ENCODE measurements around the gene SCYL1.

SCYL1 gene

GRCh38 chr11:65492387-65492636, 32.6 kb upstream of the SCYL1 start:
- no peak for DNase-seq
- H2BK5ac ChIP-seq (ENCODE audit: low read length): no peak overlapping the region
- H3K79me1 ChIP-seq (ENCODE audit: low read length): peaks cover 3% of the 10 kb centered on the region
- peak overlapping the region; percentile 5 for H3K9ac ChIP-seq (ENCODE audit: low read length)
- no peak overlapping the region for H3K4me2 ChIP-seq (ENCODE audit: low read length)
- WGBS (ENCODE audit: extremely low coverage, insufficient coverage, low lambda C conversion rate): no CpG with 5 or more reads among the region's 4 CpGs
- no peak overlapping the region for H3K4ac ChIP-seq (ENCODE audit: low read depth, low read length)
- no peak overlapping the region for H2BK120ac ChIP-seq (ENCODE audit: low read depth, low read length)
- H3K36me3 ChIP-seq (ENCODE audit: control insufficient read depth, insufficient read depth, low read length): no peaks in the 10 kb centered on the region
- H3K56ac ChIP-seq (ENCODE audit: low read length): peak overlapping the region; percentile 63
- peak overlapping the region; percentile 35 for H2AK5ac ChIP-seq (ENCODE audit: low read length)
- H4K8ac ChIP-seq (ENCODE audit: low read depth, low read length): no peak overlapping the region
- H3K4me3 ChIP-seq (ENCODE audit: low read length): no peak overlapping the region
- peaks cover 34% of the 10 kb centered on the region for H3K4me1 ChIP-seq (ENCODE audit: control insufficient read depth, low read depth, low read length)
- H3K79me2 ChIP-seq (ENCODE audit: control insufficient read depth, insufficient read depth, low read length): no peaks in the 10 kb centered on the region
- H3K18ac ChIP-seq (ENCODE audit: low read length): peak overlapping the region; percentile 81
- H4K5ac ChIP-seq (ENCODE audit: low read length): no peak overlapping the region
- peak overlapping the region; percentile 20 for H2BK15ac ChIP-seq (replicated peaks; ENCODE audit: low read depth)
- H3K27ac ChIP-seq (ENCODE audit: low read depth, low read length): peak overlapping the region; percentile 37
- no peaks in the 10 kb centered on the region for H3K27me3 ChIP-seq (ENCODE audit: insufficient read depth, low read length, poor library complexity)
- no peak overlapping the region for H3K23ac ChIP-seq (ENCODE audit: low read length)

- Histone ChIP-seq H3K79me2 (ENCODE audit: control insufficient read depth, insufficient read depth, low read length) (no peaks in the 10 kb centered on the region), H3K4me3 (ENCODE audit: low read length) (no peak overlapping the region), H3K23ac (ENCODE audit: low read length) (no peak overlapping the region), H2BK120ac (ENCODE audit: low read depth, low read length) (no peak overlapping the region), H3K27ac (ENCODE audit: low read depth, low read length) (peak overlapping the region; percentile 52), H3K4me2 (ENCODE audit: low read length) (no peak overlapping the region), H4K8ac (ENCODE audit: low read depth, low read length) (no peak overlapping the region), H3K36me3 (ENCODE audit: control insufficient read depth, insufficient read depth, low read length) (no peaks in the 10 kb centered on the region), H3K79me1 (ENCODE audit: low read length) (peaks cover 3% of the 10 kb centered on the region), H2BK15ac (replicated peaks; ENCODE audit: low read depth) (peak overlapping the region; percentile 20), H4K5ac (ENCODE audit: low read length) (no peak overlapping the region), H3K27me3 (ENCODE audit: insufficient read depth, low read length, poor library complexity) (no peaks in the 10 kb centered on the region), H3K4ac (ENCODE audit: low read depth, low read length) (no peak overlapping the region), H2AK5ac (ENCODE audit: low read length) (peak overlapping the region; percentile 35), H3K9ac (ENCODE audit: low read length) (peak overlapping the region; percentile 35), H3K4me1 (ENCODE audit: control insufficient read depth, low read depth, low read length) (peaks cover 34% of the 10 kb centered on the region), H3K18ac (ENCODE audit: low read length) (peak overlapping the region; percentile 81), H2BK5ac (ENCODE audit: low read length) (no peak overlapping the region), H3K56ac (ENCODE audit: low read length) (peak overlapping the region; percentile 72)
- peak; percentile 65 for DNase-seq
- no CpG with 5 or more reads among the region's 6 CpGs for WGBS (ENCODE audit: extremely low coverage, insufficient coverage, low lambda C conversion rate)
Measured at GRCh38 chr11:65492637-65493366, 32.1 kb upstream of the SCYL1 start.

- Histone ChIP-seq H4K8ac (ENCODE audit: low read depth, low read length) (no peak overlapping the region), H3K4ac (ENCODE audit: low read depth, low read length) (no peak overlapping the region), H3K9ac (ENCODE audit: low read length) (peak overlapping the region; percentile 35), H4K5ac (ENCODE audit: low read length) (no peak overlapping the region), H3K36me3 (ENCODE audit: control insufficient read depth, insufficient read depth, low read length) (no peaks in the 10 kb centered on the region), H3K79me1 (ENCODE audit: low read length) (peaks cover 5% of the 10 kb centered on the region), H2BK15ac (replicated peaks; ENCODE audit: low read depth) (no peak overlapping the region), H3K27ac (ENCODE audit: low read depth, low read length) (peak overlapping the region; percentile 52), H2AK5ac (ENCODE audit: low read length) (peak overlapping the region; percentile 20), H3K18ac (ENCODE audit: low read length) (peak overlapping the region; percentile 63), H3K79me2 (ENCODE audit: control insufficient read depth, insufficient read depth, low read length) (no peaks in the 10 kb centered on the region), H2BK5ac (ENCODE audit: low read length) (no peak overlapping the region), H3K27me3 (ENCODE audit: insufficient read depth, low read length, poor library complexity) (no peaks in the 10 kb centered on the region), H3K56ac (ENCODE audit: low read length) (peak overlapping the region; percentile 72), H3K4me3 (ENCODE audit: low read length) (no peak overlapping the region), H3K4me2 (ENCODE audit: low read length) (no peak overlapping the region), H2BK120ac (ENCODE audit: low read depth, low read length) (no peak overlapping the region), H3K4me1 (ENCODE audit: control insufficient read depth, low read depth, low read length) (peaks cover 33% of the 10 kb centered on the region), H3K23ac (ENCODE audit: low read length) (no peak overlapping the region)
- peak; percentile 92 for DNase-seq
- WGBS (ENCODE audit: extremely low coverage, insufficient coverage, low lambda C conversion rate): no CpG with 5 or more reads among the region's 12 CpGs
Measured at GRCh38 chr11:65493367-65494176, 31.3 kb upstream of the SCYL1 start.

GRCh38 chr11:65496304-65497140, 28.4 kb upstream of the SCYL1 start:
- H3K4me1 ChIP-seq (ENCODE audit: control insufficient read depth, low read depth, low read length): peaks cover 19% of the 10 kb centered on the region
- WGBS (ENCODE audit: extremely low coverage, insufficient coverage, low lambda C conversion rate): no CpG with 5 or more reads among the region's 15 CpGs

GRCh38 chr11:65497141-65498041, 27.5 kb upstream of the SCYL1 start:
- Histone ChIP-seq H2BK5ac (ENCODE audit: low read length) (peak overlapping the region; percentile 96), H3K27ac (ENCODE audit: low read depth, low read length) (peak overlapping the region; percentile 99), H3K4me1 (ENCODE audit: control insufficient read depth, low read depth, low read length) (peaks cover 12% of the 10 kb centered on the region), H2BK120ac (ENCODE audit: low read depth, low read length) (peak overlapping the region; percentile 98), H2BK15ac (replicated peaks; ENCODE audit: low read depth) (peak overlapping the region; percentile 27), H3K56ac (ENCODE audit: low read length) (peak overlapping the region; percentile 99), H3K9ac (ENCODE audit: low read length) (peak overlapping the region; percentile 98), H3K79me2 (ENCODE audit: control insufficient read depth, insufficient read depth, low read length) (peaks cover 27% of the 10 kb centered on the region), H3K4me2 (ENCODE audit: low read length) (peak overlapping the region; percentile 99), H3K27me3 (ENCODE audit: insufficient read depth, low read length, poor library complexity) (no peaks in the 10 kb centered on the region), H3K79me1 (ENCODE audit: low read length) (peaks cover 5% of the 10 kb centered on the region), H3K4ac (ENCODE audit: low read depth, low read length) (peak overlapping the region; percentile 100), H4K8ac (ENCODE audit: low read depth, low read length) (peak overlapping the region; percentile 99), H2AK5ac (ENCODE audit: low read length) (peak overlapping the region; percentile 97), H3K18ac (ENCODE audit: low read length) (peak overlapping the region; percentile 100), H4K5ac (ENCODE audit: low read length) (peak overlapping the region; percentile 36), H3K23ac (ENCODE audit: low read length) (peak overlapping the region; percentile 99), H3K36me3 (ENCODE audit: control insufficient read depth, insufficient read depth, low read length) (no peaks in the 10 kb centered on the region), H3K4me3 (ENCODE audit: low read length) (peak overlapping the region; percentile 57)
- no CpG with 5 or more reads among the region's 61 CpGs for WGBS (ENCODE audit: extremely low coverage, insufficient coverage, low lambda C conversion rate)
- DNase-seq: peak; percentile 99

More at GRCh38 chr11:65496304-65497140, 28.4 kb upstream of the SCYL1 start:
- H4K8ac ChIP-seq (ENCODE audit: low read depth, low read length): no peak overlapping the region
- no peak for DNase-seq
- H3K27ac ChIP-seq (ENCODE audit: low read depth, low read length): peak overlapping the region; percentile 78
- H2BK15ac ChIP-seq (replicated peaks; ENCODE audit: low read depth): peak overlapping the region; percentile 65
- peak overlapping the region; percentile 89 for H3K18ac ChIP-seq (ENCODE audit: low read length)
- peak overlapping the region; percentile 83 for H2BK120ac ChIP-seq (ENCODE audit: low read depth, low read length)
- H3K36me3 ChIP-seq (ENCODE audit: control insufficient read depth, insufficient read depth, low read length): no peaks in the 10 kb centered on the region
- peak overlapping the region; percentile 60 for H3K9ac ChIP-seq (ENCODE audit: low read length)
- peaks cover 20% of the 10 kb centered on the region for H3K79me2 ChIP-seq (ENCODE audit: control insufficient read depth, insufficient read depth, low read length)
- H3K79me1 ChIP-seq (ENCODE audit: low read length): peaks cover 5% of the 10 kb centered on the region
- H3K27me3 ChIP-seq (ENCODE audit: insufficient read depth, low read length, poor library complexity): no peaks in the 10 kb centered on the region
- H2BK5ac ChIP-seq (ENCODE audit: low read length): peak overlapping the region; percentile 76
- peak overlapping the region; percentile 80 for H2AK5ac ChIP-seq (ENCODE audit: low read length)
- peak overlapping the region; percentile 94 for H3K4ac ChIP-seq (ENCODE audit: low read depth, low read length)
- H3K4me2 ChIP-seq (ENCODE audit: low read length): peak overlapping the region; percentile 39
- H3K4me3 ChIP-seq (ENCODE audit: low read length): no peak overlapping the region
- H3K23ac ChIP-seq (ENCODE audit: low read length): no peak overlapping the region
- peak overlapping the region; percentile 81 for H3K56ac ChIP-seq (ENCODE audit: low read length)
- H4K5ac ChIP-seq (ENCODE audit: low read length): no peak overlapping the region

Data from mesendoderm (in vitro differentiated cells).